Natural killer cell (primary cell): ENCODE data around the gene HSH2D. TPM values are rescaled to one million over a fixed set of nuclear protein-coding genes. Genes with fewer than 3 reads are reported as not detected.
A peak's percentile ranks its signal among the peaks of the same experiment; 100 is the strongest.

Experiments used
- ATAC-seq, 3 donors: fragments of 150-1000 bp in 2 of 3; fragments of 200-7000 bp in 1 of 3; cut with Tn5 transposase; 1 replicate in 1 of 3; 2 replicates in 2 of 3; pipeline ENCODE4 v1.10.0; 2021; ENCODE audit warnings: mild to moderate bottlenecking in 2 of 3, moderate library complexity in 2 of 3
- DNase-seq, 2 donors: peaks; one replicate each; pipeline versions ENCODE4 v3.0.0 to v3.0.0-alpha.2; 2013 to 2021; ENCODE audit warnings: mixed read lengths in 1 of 2
- H3K27ac ChIP-seq: one replicate; pipeline ENCODE4 v1.5.1; 2013; ENCODE audit warnings: mild to moderate bottlenecking, low read length
- H3K27me3 ChIP-seq: one replicate; pipeline ENCODE4 v1.6.1; 2013; ENCODE audit warnings: low read length; ENCODE audit not compliant: control insufficient read depth, insufficient read depth
- H3K36me3 ChIP-seq: one replicate; pipeline ENCODE4 v1.6.1; 2013; ENCODE audit warnings: low read length; ENCODE audit not compliant: control insufficient read depth, insufficient read depth
- H3K4me1 ChIP-seq: one replicate; pipeline ENCODE4 v1.6.1; 2013; ENCODE audit warnings: low read length; ENCODE audit not compliant: control insufficient read depth, insufficient read depth
- H3K4me3 ChIP-seq: one replicate; pipeline ENCODE4 v1.5.1; 2013; ENCODE audit warnings: low read length
- H3K9me3 ChIP-seq: one replicate; pipeline ENCODE4 v1.6.1; 2013; ENCODE audit warnings: low read length; ENCODE audit not compliant: control insufficient read depth, insufficient read depth
- H3K27ac Mint-ChIP-seq, 2 donors: one replicate each; pipeline ENCODE4 v1.8.0; 2022; ENCODE audit warnings: mild to moderate bottlenecking in 2 of 2, mixed read lengths in 2 of 2, moderate library complexity in 1 of 2
- H3K27me3 Mint-ChIP-seq, 2 donors: one replicate each; pipeline ENCODE4 v1.8.0; 2022; ENCODE audit warnings: low read depth in 2 of 2, mixed read lengths in 2 of 2
- H3K36me3 Mint-ChIP-seq: one replicate; pipeline ENCODE4 v1.8.0; 2022; ENCODE audit warnings: mixed read lengths
- H3K4me1 Mint-ChIP-seq, 2 donors: one replicate each; pipeline ENCODE4 v1.8.0; 2022; ENCODE audit warnings: mixed read lengths in 2 of 2
- H3K4me3 Mint-ChIP-seq: one replicate; pipeline ENCODE4 v1.8.0; 2022; ENCODE audit warnings: mild to moderate bottlenecking, moderate library complexity, mixed read lengths
- H3K9me3 Mint-ChIP-seq, 2 donors: one replicate each; pipeline ENCODE4 v1.8.0; 2022; ENCODE audit warnings: mixed read lengths in 2 of 2
- WGBS: methylation state at CpG from one replicate; pipeline ENCODE4 v1.1.7; 2013; ENCODE audit warnings: missing lambda C conversion rate; ENCODE audit not compliant: insufficient coverage; 5-methylcytosine and 5-hydroxymethylcytosine counted together
- intact Hi-C: fragments of 100-400 bp; cut with micrococcal nuclease; formaldehyde crosslinking; loops from one replicate; pipeline ENCODE4 v1.14.2; 2022
- total RNA-seq, 4 donors: library from RNA; stranded (reverse); fragments of 120-200 nt in 1 of 4; gene quantifications; one replicate each; pipeline versions ENCODE4 v1.2.3 to v1.2.4, GENCODE V29; 2013 to 2022
- TF ChIP-seq, protein P1 (sequence below): fragments of 200-600 bp; IDR thresholded peaks from one replicate; pipeline ENCODE4 v1.8.0; 2022; ENCODE audit warnings: antibody characterized with exemption

HSH2D gene
- total RNA-seq, 3 donors from 2014 or later (not counting 1 experiment from before 2014, with no cell fraction given): 203 to 319 (median 278) TPM

DNA sequence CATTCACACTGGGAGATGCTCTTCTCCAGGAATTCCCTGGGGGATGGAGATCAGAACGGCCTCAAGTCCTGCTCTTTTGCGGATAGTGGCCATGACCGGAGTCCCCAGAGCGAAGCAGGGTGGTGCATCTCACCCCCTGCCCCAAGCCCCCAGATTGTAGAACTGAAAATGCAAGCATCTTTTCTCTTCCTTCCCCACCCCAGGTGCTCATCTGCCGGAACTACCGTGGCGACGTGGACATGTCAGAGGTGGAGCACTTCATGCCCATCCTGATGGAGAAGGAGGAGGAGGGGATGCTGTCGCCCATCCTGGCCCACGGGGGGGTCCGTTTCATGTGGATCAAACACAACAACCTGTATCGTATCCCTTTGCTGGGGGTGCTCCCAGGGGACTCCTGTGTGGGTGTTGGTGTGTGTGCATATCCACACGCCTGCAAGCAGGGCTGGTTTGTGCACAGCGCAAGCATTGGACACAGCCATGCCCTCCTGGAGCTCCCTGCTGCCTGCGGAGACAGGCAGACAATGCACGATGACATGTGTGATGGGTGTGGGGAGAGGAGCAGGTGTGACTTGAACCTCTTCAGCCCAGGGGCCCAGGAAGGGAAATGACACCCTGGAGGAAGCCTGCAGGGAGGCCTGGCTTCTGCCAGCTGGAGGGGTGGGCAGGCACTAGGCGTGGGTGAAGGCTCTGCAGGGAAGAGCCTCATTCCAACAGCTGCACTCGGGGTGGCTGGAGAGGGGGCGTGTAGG, 59.9 kb downstream of the HSH2D start:
- H3K36me3 ChIP-seq: peaks cover 50% of the 10 kb centered on the region
- Mint-ChIP-seq H3K27me3 (no peaks in the 10 kb centered on the region), H3K4me1 (peaks cover 15 to 49% of the 10 kb centered on the region in 2 donors), H3K27ac (peak overlapping the region in 1 of 2 donors; percentile 27), H3K9me3 (no peaks in the 10 kb centered on the region), H3K36me3 (no peaks in the 10 kb centered on the region), H3K4me3 (no peak overlapping the region)
- no peaks in the 10 kb centered on the region for H3K27me3 ChIP-seq
- no peak overlapping the region for H3K4me3 ChIP-seq
- peaks cover 17% of the 10 kb centered on the region for H3K4me1 ChIP-seq
- no peak for DNase-seq
- intact Hi-C loops: no loop called here
- 93% methylated on average over 17 of the region's 19 CpGs for WGBS
- no peak overlapping the region for H3K27ac ChIP-seq
- no peak for ATAC-seq
- TF ChIP-seq, protein P1, sequence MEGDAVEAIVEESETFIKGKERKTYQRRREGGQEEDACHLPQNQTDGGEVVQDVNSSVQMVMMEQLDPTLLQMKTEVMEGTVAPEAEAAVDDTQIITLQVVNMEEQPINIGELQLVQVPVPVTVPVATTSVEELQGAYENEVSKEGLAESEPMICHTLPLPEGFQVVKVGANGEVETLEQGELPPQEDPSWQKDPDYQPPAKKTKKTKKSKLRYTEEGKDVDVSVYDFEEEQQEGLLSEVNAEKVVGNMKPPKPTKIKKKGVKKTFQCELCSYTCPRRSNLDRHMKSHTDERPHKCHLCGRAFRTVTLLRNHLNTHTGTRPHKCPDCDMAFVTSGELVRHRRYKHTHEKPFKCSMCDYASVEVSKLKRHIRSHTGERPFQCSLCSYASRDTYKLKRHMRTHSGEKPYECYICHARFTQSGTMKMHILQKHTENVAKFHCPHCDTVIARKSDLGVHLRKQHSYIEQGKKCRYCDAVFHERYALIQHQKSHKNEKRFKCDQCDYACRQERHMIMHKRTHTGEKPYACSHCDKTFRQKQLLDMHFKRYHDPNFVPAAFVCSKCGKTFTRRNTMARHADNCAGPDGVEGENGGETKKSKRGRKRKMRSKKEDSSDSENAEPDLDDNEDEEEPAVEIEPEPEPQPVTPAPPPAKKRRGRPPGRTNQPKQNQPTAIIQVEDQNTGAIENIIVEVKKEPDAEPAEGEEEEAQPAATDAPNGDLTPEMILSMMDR: no peak
- H3K9me3 ChIP-seq: no peaks in the 10 kb centered on the region

DNA sequence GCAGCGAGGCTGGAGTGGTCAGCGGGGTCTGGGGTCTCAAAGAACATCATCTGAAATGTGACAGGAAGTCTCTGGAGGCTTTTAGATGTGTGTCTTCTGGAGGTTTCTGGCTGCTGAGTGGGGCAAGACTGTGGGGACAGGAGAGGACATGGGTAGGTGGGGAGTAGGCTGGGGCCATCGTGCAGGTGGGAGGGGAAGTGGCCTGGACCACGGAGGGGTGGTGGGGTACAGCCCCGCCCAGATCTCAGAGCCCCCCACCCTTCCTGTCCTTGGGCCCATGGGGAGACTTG, 60.5 kb downstream of the HSH2D start:
- Histone ChIP-seq H3K4me3 (no peak overlapping the region), H3K27me3 (no peaks in the 10 kb centered on the region), H3K4me1 (peaks cover 12% of the 10 kb centered on the region), H3K9me3 (no peaks in the 10 kb centered on the region), H3K27ac (no peak overlapping the region), H3K36me3 (peaks cover 56% of the 10 kb centered on the region)
- intact Hi-C loops: no loop called here
- Mint-ChIP-seq H3K9me3 (no peaks in the 10 kb centered on the region), H3K4me1 (peaks cover 10 to 43% of the 10 kb centered on the region in 2 donors), H3K36me3 (no peaks in the 10 kb centered on the region), H3K27me3 (no peaks in the 10 kb centered on the region), H3K4me3 (no peak overlapping the region), H3K27ac (peak overlapping the region in 1 of 2 donors; percentile 27)
- 83% methylated on average over 5 of the region's 5 CpGs for WGBS
- DNase-seq (no peak), ATAC-seq (no peak)
- TF ChIP-seq, protein P1: no peak

DNA sequence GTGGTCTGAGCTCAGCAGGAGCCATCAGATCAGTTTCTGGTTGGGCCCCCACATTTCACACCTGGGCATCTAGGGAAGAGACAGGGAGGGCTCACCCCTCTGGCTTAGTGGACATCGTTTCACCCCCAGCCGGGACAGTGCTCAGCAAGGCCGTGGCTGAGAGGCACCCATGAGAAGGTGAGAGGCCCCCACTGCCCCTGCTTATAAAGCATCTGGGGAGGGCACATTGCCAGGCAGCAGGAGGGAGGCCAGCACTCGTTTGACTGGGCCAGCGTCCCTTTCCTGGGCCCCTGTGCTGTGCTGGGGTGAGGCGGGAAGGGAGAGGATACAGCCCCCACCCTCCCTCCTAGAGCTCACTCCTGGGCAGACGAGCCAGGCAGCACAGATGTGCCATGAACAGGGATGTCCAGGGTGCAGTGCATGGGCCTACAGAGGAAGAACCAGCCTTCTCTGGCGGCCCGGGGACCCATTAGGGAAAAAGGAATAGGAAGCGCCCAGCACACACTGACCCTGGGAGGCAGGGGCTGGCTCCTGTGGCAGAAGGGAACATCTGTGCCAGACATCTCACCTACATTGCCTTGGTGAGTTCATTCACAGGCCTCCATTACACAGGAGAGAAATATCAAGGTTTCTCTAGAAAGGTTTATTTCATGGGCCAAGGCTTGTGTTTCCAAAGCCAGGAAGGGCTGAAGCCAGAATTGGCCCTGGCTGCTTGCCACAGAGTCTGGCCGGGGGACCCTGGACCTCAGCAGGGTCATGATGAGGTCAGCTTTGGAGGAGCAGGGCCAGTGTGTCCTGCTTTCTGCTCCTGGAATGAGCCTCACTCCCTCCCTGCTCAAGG, 61.9 kb downstream of the HSH2D start:
- H3K36me3 ChIP-seq: peaks cover 69% of the 10 kb centered on the region
- intact Hi-C loops: no loop called here
- no peaks in the 10 kb centered on the region for H3K9me3 ChIP-seq
- H3K4me3 ChIP-seq: no peak overlapping the region
- H3K27me3 ChIP-seq: no peaks in the 10 kb centered on the region
- TF ChIP-seq, protein P1: no peak
- Mint-ChIP-seq H3K9me3 (no peaks in the 10 kb centered on the region), H3K4me1 (peaks cover 6 to 30% of the 10 kb centered on the region in 2 donors), H3K27me3 (no peaks in the 10 kb centered on the region), H3K36me3 (peaks cover 12% of the 10 kb centered on the region), H3K27ac (no peak overlapping the region), H3K4me3 (no peak overlapping the region)
- DNase-seq (no peak), ATAC-seq (no peak)
- WGBS: 95% methylated on average over 11 of the region's 11 CpGs
- H3K4me1 ChIP-seq: no peaks in the 10 kb centered on the region
- no peak overlapping the region for H3K27ac ChIP-seq
